Nephron (organoid): Measurements from ENCODE around the gene TM4SF4.
A peak's percentile ranks its signal among the peaks of the same experiment; 100 is the strongest.

Source experiments
- H3K27ac Mint-ChIP-seq, 3 experiments: 2 replicates each; pipeline ENCODE4 v1.8.0; 2020; ENCODE audit warnings: mixed read lengths in 3 of 3, mild to moderate bottlenecking in 2 of 3, moderate library complexity in 1 of 3
- H3K27me3 Mint-ChIP-seq: 2 replicates; pipeline ENCODE4 v1.8.0; 2021; ENCODE audit warnings: low read depth, mild to moderate bottlenecking, moderate library complexity, mixed read lengths
- H3K36me3 Mint-ChIP-seq: 2 replicates; pipeline ENCODE4 v1.8.0; 2020; ENCODE audit warnings: low read depth, mixed read lengths
- H3K4me1 Mint-ChIP-seq: 2 replicates; pipeline ENCODE4 v1.8.0; 2020; ENCODE audit warnings: mixed read lengths
- H3K4me3 Mint-ChIP-seq, 3 experiments: 2 replicates each; pipeline ENCODE4 v1.8.0; 2020; ENCODE audit warnings: mild to moderate bottlenecking in 3 of 3, mixed read lengths in 3 of 3, moderate library complexity in 2 of 3
- H3K9me3 Mint-ChIP-seq: 2 replicates; pipeline ENCODE4 v1.8.0; 2020; ENCODE audit warnings: mixed read lengths
- TF ChIP-seq, protein P1 (sequence below), 3 experiments: fragments of 200-600 bp; sonication (generic); IDR thresholded peaks; one replicate each; pipeline ENCODE4 v1.5.0; 2021; ENCODE audit warnings: antibody characterized with exemption in 3 of 3; ENCODE audit not compliant: unreplicated experiment in 3 of 3

The TM4SF4 gene

GRCh38 chr3:149459491-149460059 lies 14.9 kb upstream of the TM4SF4 start:
- TF ChIP-seq, protein P1, sequence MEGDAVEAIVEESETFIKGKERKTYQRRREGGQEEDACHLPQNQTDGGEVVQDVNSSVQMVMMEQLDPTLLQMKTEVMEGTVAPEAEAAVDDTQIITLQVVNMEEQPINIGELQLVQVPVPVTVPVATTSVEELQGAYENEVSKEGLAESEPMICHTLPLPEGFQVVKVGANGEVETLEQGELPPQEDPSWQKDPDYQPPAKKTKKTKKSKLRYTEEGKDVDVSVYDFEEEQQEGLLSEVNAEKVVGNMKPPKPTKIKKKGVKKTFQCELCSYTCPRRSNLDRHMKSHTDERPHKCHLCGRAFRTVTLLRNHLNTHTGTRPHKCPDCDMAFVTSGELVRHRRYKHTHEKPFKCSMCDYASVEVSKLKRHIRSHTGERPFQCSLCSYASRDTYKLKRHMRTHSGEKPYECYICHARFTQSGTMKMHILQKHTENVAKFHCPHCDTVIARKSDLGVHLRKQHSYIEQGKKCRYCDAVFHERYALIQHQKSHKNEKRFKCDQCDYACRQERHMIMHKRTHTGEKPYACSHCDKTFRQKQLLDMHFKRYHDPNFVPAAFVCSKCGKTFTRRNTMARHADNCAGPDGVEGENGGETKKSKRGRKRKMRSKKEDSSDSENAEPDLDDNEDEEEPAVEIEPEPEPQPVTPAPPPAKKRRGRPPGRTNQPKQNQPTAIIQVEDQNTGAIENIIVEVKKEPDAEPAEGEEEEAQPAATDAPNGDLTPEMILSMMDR (IDR thresholded peaks at IDR 0.05; ENCODE audit: unreplicated experiment in 3 of 3), result no peak
- H3K36me3 Mint-ChIP-seq, result no peaks in the 10 kb centered on the region
- peaks cover 15% of the 10 kb centered on the region for H3K4me1 Mint-ChIP-seq
- H3K27ac Mint-ChIP-seq, result peak overlapping the region in 2 of 3 experiments; percentile 15 to 21
- H3K27me3 Mint-ChIP-seq, result no peaks in the 10 kb centered on the region
- peaks cover 3% of the 10 kb centered on the region for H3K9me3 Mint-ChIP-seq
- H3K4me3 Mint-ChIP-seq, result no peak overlapping the region

DNA sequence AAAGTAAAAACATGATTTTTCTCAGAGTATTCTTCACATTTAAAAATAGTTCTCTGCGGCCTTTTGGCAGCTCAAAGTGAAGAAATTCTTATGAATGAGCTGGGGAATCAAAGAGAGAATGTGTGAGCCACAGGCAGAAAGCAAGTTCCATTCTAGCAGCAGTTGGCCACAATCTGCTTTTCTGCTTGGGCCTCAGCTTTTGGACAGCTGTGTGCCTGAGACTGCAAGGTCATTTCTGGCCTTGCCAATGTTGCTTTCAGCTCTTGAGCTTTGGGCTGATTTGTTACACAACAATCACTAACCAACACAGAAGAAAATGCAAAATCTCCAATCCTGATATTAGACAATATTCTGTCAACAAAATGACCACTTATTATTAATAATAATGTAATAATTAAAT lies 14.4 kb upstream of the TM4SF4 start:
- no peaks in the 10 kb centered on the region for H3K27me3 Mint-ChIP-seq
- H3K9me3 Mint-ChIP-seq, result no peaks in the 10 kb centered on the region
- H3K36me3 Mint-ChIP-seq, result no peaks in the 10 kb centered on the region
- no peak overlapping the region for H3K4me3 Mint-ChIP-seq
- H3K27ac Mint-ChIP-seq, result peak overlapping the region in 2 of 3 experiments; percentile 15 to 21
- TF ChIP-seq, protein P1 (IDR thresholded peaks at IDR 0.05; ENCODE audit: unreplicated experiment in 3 of 3), result no peak
- H3K4me1 Mint-ChIP-seq, result peaks cover 10% of the 10 kb centered on the region

DNA sequence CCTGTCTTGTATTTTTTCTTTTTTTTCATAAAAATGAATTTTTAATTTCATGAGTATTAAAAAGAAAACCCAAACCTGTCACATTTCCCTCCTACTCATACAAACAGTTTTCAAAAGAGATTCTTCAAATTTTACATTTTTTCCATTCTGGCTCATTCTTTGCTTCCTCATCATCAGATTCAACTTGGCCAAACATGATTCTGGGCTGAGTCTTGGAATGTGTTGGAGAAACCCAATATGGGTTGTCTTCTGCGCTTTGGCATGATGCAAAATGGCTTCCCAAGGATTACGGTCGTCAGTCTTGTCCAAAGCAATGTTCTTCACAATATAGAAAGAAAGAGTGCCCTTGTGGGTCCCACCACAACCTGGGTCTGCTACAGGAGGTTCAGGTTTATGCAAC lies 12.4 kb upstream of the TM4SF4 start:
- H3K27ac Mint-ChIP-seq, result peak overlapping the region; percentile 63 to 78 (median 65)
- H3K9me3 Mint-ChIP-seq, result no peaks in the 10 kb centered on the region
- no peaks in the 10 kb centered on the region for H3K36me3 Mint-ChIP-seq

GRCh38 chr3:149462581-149463011 lies 11.9 kb upstream of the TM4SF4 start:
- Mint-ChIP-seq H3K27ac (peak overlapping the region; percentile 63 to 78 (median 65)), H3K4me3 (no peak overlapping the region), H3K27me3 (no peaks in the 10 kb centered on the region), H3K4me1 (peaks cover 31% of the 10 kb centered on the region), H3K9me3 (no peaks in the 10 kb centered on the region), H3K36me3 (no peaks in the 10 kb centered on the region)
- TF ChIP-seq, protein P1 (IDR thresholded peaks at IDR 0.05; ENCODE audit: unreplicated experiment in 3 of 3), result no peak

More for the DNA sequence above, 12.4 kb upstream of the TM4SF4 start:
- TF ChIP-seq, protein P1 (IDR thresholded peaks at IDR 0.05; ENCODE audit: unreplicated experiment in 3 of 3), result no peak
- no peak overlapping the region for H3K4me3 Mint-ChIP-seq
- H3K4me1 Mint-ChIP-seq, result peaks cover 26% of the 10 kb centered on the region
- H3K27me3 Mint-ChIP-seq, result no peaks in the 10 kb centered on the region

GRCh38 chr3:149463921-149464320 lies 10.6 kb upstream of the TM4SF4 start:
- Mint-ChIP-seq H3K36me3 (no peaks in the 10 kb centered on the region), H3K4me1 (peaks cover 41% of the 10 kb centered on the region), H3K27ac (peak overlapping the region; percentile 55 to 99 (median 80)), H3K9me3 (no peaks in the 10 kb centered on the region), H3K4me3 (no peak overlapping the region), H3K27me3 (no peaks in the 10 kb centered on the region)
- TF ChIP-seq, protein P1 (IDR thresholded peaks at IDR 0.05; ENCODE audit: unreplicated experiment in 3 of 3), result no peak
